ENCODE data around the gene MEIS1.

DNA sequence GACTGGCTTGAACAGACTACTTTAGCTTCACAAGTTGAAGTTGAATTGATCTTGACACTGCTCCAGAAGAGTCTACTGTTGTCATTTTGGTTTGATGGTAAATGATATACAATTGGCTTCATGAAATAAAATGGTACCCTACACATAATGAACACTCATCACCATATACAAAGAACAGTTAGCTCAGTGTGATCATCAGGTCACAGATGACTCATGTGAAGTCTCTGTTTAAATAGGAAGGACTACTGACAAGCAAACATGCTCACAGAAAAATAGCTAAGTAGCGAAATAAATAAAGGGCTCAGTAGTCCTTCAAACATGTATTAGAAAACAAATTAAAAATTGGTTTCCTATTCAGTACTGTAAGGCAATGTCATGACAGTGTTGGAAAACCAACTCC is 96.2 kb downstream of the MEIS1 start:
- TF ChIP-seq CTCF (optimal IDR thresholded peaks at IDR 0.05 in 1 of 3, IDR thresholded peaks at IDR 0.05 in 1 of 3, conservative IDR thresholded peaks at IDR 0.05 in 1 of 3; ENCODE audit: extremely low read depth in 1 of 3, insufficient read depth in 2 of 3, low read length in 3 of 3) = no peak
- no peak for TF ChIP-seq EZH2 (IDR thresholded peaks at IDR 0.05; ENCODE audit: low read length)

Measured in keratinocyte (primary cell).